ENCODE measurements around the gene RPL7A.
A peak's percentile ranks its signal among the peaks of the same experiment; 100 is the strongest.
"Not testable (repeated sequence)": the region's sequence is repeated elsewhere in the genome, so short reads cannot be mapped to it uniquely, and the experiment has no call there.

Gene RPL7A

DNA sequence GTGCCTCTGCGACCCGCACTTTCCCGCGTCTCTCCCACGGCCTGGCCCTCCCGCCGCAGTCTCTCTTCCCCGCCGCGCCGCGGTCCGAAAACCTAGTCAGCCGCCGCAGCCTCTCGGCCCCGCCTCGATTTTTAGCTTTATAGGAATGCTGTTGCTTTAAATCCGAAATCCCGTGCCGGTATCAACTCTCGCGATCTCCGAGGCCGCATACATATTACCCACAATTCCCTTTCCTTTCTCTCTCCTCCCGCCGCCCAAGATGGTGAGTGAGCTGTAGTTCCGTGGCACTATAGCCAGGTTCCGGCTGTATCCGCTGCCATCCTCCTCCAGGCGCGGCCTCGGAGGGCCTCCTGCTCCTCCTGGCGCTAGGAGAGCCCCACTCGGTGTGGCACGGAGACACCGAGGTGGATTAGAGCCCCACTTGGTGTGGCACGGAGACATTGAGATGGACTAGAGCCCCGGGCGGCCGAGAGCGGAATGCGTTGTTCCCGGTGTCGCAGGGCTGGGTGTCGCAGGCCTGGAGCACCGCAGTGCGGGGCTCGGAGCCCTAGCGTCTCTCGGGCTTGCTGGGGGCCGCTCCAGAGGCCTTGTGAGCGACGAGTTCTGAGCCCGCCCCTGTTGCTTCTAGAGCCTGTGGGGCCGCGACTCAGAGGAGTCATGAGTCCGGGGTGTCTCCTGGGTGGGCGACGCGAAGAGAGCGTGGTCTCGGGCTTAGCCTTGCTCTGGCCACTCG, at the start of gene RPL7A, which contains the start of gene MED22:
Gene RPL7A (plus strand): TSS at position 234 of the 733 bp plus-strand sequence. CDS start 26 bp downstream, at position 260.
Gene MED22 (minus strand): TSS at position 147 of the 733 bp plus-strand sequence. CDS start 1,469 bp downstream, outside the sequence.
- DNase-seq: peak; percentile 99

DNA sequence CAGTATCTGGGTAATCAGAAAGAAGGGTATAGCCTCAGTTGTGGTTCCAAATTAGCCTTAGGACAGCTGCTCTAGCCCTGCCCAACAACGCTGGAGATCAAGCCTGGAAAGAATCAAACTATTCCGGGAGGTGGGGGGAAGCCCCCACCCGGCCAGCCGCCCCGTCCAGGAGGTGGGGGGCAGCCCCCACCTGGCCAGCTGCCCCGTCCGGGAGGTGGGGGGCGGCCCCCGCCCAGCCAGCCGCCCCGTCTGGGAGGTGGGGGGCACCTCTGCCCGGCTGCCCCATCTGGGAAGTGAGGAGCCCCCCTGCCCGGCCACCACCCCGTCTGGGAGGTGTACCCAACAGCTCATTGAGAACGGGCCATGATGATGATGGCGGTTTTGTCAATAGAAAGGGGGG, 48.0 kb upstream of the RPL7A start:
- DNase-seq: not testable (repeated sequence)

DNA sequence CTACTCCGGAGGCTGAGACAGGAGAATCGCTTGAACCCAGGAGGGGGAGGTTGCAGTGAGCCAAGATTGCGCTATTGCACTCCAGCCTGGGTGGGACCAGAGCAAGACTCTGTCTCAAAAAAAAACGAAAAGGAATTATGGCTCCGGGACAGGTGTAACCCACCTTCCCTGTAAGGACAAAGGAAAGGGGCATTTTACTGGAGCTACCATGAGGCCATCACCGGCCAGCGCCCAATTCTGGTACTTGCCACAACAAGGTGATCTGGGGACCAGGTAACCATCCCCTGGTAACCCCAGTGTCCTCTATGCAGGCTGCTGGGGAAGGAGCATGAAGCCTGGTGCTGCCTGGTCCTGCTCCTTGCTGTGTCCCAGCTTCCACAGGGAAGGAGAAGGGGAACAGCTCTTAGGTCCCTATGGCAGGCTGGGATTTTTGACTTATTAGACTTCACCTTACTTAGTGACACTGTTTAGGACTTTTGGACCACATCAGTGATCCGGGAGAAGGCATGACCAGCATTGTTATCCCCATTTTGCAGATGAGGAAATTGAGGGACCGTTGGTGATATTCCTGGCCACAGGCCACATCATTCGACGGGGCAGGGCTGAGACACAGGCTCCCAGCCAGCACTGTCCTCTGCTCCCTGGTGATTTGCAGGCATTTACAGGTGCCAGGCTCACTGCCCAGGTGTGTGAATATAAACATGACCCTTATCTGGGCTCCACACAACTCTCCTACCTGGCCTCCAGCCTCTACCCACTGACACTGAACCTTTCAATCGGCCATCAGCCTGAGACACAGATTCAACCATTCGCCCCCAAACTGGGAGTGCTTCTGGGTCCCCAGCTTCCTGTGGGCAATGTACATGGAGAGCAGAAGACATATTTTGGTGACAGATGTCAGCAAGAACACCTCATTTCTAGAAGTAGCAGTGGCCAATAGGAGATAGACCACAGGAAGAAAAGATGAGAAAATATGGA, 46.5 kb upstream of the RPL7A start:
- no peak for DNase-seq

DNA sequence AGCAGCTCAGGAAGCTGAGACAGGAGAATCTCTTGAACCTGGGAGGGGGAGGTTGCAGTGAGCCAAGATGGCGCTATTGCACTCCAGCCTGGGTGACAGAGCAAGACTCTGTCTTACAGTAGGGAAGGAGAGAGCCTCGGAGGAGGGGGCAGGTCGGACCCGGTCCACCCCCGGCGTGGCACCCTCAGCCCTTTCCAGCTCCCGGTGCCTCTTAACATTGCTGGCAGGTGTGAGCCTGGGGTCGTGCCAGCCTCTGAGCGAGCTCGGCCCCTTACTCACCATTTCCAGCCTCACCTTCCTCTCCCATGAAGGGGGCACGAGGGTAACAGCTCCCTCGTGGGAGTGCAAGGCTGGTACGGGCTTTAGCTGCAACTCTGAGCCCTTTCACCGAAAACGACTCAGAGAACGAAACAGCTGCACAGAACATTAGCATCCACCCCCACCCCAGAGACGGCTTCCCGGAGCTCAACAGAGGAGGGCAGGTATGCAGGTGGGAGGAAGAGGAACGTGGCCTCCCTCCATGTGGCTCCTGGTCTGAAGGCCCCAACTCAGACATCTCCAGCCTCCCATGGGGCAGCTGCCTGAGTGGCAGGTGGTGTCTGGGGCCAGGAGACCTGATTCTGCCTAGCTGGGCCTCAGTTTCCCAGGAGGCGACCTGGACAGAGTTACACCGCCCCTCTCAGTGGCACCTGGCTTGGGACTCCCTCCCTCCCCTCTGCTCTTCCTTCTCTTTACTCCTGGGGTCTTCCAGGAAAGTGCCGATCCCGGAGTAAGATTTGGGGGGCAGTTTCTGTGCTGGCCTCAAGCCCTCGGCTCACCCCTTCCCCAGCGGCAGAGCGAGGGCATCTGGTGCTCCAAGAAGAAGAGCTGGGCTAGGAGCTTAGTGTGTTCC, 44.5 kb upstream of the RPL7A start:
- no peak for DNase-seq

DNA sequence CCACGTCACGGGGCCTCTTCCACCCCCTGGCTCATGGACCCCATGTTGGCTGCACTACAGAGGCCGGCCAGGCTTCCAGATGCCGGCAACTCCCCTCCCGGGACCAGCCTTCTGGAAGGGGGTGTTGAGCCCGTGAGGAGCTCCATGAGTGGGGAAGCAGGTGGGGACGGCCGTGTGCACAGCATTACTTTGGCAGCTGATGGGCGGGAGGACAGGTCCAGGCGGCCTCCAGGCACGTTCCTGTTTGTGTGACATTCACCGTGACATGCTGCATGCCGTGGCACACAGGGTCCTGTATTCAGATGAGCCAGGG, 43.9 kb upstream of the RPL7A start:
- peak; percentile 20 for DNase-seq

DNA sequence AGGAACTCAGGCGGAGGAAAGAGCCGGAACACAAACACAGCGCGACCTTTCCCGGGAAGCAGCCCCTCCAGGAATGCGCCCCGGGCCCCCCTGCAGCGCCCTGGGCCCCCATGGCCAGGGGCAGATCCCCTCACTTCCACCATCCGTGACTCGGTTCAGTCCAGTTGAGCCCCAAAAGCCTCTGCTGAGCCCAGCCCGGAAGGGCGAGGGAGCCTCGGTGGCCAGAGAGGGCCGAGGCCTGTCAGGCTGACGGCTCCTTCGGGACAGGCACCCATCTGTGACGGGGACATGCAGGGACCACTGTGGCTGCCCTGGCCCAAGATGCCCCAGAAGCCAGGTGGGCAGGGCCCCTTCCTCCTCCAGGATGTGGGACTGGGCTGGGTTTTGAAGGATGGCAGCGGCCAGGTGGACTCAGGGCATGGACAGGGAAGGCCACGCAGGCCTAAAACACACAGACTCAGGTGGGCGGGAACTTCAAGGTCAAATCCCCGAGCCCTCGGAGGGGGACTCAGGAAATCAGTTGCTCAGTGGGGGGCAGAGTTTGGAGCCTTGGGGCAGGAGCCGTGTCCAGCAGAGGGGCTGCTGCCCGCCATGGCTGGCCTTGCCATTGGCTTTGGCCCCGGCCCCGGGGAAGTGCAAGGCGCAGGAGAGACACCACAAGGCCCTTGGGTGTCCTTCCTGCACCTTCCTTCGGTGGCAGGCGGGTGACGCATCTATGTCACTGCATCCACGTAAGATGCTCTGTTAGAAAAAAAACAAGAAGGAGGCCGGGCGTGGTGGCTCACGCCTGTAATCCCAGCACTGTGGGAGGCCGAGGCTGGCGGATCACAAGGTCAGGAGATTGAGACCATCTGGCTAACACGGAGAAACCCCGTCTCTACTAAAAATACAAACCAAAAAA, 43.3 kb upstream of the RPL7A start:
- no peak for DNase-seq

DNA sequence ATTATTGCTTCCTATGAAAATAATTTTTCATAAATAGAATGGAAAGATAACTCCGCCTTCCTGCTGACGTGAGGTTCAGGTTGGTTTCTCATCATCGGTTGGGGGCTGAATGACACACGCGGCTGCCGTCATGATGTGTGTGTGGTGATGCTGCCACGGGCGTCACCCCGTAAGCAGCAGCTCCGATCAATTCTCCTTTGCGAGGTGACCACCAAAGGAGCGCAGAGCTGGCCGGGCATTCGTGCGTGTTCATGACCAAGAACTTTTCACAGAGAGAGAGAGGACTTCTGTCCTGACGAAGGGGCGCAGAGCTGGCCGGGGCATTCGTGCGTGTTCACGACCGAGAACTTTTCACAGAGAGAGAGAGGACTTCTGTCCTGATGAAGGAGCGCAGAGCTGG, 42.3 kb upstream of the RPL7A start:
- DNase-seq: no peak

DNA sequence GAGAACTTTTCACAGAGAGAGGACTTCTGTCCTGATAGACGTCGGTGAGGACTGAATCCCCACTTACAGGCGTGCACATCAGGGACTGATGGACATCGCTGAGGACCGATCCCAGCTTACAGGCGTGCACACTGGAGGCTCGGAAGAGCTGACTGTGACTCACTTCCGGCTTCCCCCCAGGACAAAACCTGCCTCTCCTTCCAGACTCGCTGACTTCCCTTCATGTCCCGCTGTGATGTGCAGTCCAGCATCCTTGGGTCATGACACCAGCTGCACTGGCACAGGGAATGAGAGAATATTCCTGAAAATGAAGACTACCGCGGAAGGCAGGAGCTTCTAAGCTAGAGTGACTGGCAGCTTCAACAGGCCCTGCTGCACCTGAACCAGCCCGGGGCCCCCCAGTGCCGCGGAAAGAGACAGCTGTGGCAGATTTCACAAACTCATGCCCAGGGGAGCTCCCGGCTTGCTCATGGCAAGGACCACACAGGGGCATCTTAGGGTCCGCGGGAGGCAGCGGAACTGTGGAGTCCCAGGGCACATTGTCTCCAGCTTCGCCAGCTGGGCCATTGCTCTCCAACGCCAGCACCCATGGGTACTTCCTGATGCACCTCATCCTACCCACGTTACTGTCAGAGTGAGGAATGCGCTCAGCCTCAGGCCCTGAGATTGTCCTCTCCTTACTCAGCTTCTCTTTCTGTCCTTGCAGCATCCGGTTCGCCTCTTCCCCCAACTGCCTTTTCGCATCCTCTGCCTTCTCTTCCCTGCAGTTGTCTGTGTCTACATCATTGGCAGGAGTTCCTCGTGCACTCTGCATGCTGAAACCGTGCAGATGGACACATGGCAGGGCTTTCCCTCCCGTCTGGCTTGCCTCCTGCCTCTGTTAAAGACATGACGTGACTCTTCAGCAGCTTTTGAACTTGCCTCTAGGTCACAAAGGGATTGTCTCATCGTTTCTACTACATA, 41.5 kb upstream of the RPL7A start:
- no peak for DNase-seq

DNA sequence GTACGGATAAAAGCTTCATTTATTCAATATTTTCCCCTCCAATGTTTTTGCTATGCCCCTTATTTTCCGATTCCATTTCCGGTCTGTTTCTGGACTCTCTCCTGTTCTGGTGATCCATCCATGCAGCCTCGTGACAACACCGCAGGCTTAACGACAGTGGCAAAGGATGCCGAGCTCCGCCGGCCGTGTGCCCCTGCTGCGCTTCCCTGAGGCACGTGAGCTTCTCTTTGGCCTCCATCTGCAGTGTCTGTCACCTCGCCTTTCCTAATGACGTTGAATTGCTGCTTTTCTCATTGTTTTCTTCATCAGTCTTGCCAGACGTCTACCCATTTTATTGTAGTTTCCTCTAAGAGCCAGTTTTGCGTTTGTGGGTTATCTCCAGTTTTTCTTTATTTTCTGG, 40.7 kb upstream of the RPL7A start:
- no peak for DNase-seq

DNA sequence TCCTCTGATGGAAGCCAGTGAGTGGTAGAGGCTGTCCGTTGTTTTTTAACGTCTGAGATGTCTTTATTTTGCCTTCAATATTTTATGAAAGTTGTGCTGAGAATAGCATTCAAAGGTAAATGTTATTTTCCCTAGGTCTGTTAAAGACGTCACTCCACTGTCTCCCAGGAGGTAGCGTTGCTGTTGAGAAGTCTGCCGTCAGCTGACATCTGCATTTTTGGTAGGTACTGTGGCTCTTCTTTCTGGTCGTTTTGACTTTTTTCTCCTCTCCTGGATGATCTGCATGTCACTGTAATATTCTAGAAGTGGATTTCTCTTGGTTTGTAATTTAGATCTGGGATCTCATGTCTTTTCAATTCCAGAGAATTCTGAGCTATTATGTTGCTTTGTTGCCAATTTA, 38.4 kb upstream of the RPL7A start:
- DNase-seq: no peak

DNA sequence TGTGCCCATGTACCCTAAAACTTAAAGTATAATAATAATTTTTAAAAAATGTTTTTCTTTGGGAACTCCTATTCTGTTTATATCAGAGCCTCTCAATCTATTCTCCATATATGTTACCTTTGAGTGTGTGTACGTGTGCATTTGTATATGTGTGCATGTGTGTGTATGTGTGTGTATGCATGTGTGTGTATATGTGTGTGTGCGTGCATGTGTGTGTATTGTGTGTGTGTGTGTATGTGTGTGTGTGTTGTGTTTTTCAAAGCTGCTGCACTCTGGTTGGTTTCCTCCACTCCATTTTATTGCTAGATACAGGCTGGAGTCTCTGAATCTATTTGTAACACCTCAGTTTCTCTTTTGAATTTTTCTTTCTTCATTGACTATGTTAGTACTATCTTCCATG, 32.0 kb upstream of the RPL7A start:
- DNase-seq: no peak

DNA sequence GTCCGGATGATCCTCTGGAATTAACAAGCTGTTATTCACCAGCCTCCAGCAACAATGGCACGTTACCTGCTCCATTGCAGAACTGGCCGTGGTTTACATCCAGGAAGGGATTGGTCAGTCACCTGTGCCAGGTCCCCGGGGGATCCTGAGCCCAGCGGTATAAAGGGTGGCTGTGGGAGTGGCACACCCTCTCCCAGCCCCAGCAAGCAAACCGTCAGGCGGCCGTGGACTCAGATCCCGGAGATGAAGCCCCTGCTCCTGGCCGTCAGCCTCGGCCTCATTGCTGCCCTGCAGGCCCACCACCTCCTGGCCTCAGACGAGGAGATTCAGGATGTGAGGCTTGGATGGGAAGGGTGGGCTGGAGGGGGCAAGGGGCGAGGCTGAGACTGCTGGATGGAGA, 30.5 kb upstream of the RPL7A start:
- DNase-seq: not testable (repeated sequence)

DNA sequence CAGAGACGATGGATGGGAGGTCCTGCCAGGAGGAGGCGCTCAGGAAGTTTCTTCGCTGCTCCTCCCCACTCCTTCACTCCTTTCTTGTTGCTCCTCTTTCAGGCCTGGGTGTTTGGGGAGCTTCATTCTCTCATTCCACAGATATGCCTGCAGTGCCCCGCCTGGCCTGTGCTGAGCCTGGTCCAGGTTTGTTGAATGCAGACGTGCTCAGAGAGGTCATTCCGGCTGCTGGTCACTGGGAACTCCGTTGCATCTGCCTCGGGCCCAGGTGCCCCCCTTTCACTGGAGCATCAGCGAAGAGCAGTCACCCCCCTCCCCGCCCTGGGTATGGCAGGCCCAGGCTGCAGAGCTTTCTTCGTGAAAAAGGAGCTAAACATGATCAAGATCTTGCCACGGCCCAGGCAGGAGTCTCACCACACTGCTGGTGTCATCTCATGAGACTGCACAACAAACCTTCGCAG, 27.6 kb upstream of the RPL7A start:
- DNase-seq: no peak

DNA sequence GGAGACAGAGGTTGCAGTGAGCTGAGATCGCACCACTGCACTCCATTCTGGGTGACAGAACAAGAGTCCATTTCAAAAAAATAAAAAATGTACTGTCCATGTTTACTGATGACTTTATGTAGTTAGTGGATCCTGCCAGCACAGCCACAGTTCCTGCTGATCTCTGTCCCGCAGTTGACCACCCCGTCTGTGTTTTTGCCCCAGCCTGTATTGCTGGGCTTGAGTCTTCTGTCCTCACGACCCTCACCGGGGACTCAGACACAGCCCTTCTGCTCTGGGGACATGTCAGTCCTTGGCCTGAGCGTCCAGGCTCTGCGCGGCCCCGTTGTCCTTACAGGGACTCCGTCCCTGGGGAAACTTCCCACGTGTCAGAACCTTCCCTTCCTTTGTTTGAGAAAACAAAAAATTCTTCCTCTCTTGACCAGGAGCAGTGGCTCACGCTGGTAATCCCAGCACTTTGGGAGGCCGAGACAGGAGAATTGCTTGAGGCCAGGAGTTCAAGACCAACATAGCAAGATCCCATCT, 26.5 kb upstream of the RPL7A start:
- DNase-seq: no peak

DNA sequence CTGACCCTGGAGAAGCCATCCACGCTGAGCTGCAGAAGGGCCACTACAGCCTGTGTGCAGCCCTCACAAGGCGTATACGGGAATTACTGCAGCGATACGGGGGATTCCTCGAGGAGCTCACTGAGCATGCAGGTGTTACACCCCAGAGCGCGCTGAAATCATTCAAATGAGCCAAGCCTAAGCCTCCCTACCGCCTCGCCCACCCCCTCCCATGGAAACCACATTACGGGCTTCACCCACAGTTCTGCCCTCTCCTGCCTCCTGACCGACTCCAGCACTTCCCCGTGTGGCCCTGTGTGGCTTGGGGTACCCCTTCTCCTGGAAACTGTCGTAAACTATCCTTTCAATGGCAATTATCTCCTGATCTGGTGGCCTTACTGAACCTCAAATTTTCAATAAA, 25.3 kb upstream of the RPL7A start:
- no peak for DNase-seq

DNA sequence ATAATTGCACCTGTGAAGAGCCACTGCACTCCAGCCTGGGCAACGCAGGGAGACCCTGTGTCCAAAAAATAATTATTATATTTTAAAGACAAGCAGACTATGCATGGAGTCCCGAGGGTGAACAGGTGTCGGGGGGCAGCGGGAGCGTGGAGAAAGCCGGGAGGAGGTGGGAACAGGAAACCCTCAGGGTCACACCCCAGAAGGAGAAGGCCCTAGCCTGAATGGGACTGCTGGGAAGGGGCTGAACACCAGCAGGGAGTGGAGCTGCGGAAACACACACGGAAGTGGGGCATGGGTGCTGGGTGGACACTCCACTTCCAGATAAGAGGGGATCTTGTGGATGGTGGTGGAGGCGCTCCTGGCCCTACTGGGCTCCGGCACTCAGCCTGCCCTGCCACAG, 24.8 kb upstream of the RPL7A start:
- DNase-seq: no peak

DNA sequence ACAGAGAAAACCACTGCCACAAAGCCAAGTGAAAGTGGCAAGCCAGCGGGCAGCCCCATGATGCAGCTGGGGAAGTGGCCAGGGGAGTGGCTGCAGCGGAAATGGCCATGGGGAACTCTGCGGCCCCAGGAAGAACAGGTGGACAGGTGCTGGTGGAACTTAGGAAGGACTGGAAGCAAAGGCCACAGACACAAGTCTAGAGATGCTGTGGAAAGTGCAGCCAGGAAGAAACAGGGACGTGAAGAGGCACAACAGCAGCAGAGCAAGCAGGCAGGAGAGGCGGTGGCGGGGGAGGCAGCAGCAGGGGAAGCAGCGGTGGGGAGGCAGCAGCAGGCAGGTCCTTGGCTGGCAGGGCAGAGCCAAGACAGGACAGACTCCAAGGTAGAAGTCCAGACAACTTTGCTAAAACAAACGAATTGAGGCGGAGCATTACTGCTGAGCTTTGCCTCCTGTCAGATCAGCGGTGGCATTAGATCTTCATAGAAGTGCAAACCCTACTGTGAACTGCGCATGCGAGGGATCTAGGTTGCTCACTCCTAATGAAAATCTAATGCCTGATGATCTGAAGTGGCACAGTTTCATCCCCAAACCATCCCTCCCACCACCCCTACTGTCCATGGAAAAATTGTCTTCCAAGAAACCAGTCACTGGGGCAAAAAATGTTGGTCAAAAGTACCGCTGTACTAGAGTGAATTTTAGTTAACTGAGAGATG, 23.9 kb upstream of the RPL7A start:
- no peak for DNase-seq

DNA sequence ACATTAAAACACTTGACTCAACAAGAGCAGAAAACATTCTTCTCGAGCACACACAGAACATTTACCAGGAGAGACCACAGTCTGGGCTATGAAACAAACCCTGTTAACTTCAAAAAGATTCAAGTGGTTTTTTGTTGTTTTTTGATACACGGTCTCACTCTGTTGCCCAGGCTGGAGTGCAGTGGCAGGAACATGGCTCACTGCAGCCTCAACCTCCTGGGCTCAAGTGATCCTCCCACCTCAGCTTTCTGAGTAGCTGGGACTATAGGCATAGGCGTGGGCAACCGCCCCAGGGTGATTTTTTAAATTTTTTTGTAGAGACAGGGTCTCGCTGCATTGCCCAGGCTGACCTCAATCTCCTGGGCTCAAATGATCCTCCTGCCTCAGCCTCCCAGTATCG, 21.0 kb upstream of the RPL7A start:
- DNase-seq: not testable (repeated sequence)

DNA sequence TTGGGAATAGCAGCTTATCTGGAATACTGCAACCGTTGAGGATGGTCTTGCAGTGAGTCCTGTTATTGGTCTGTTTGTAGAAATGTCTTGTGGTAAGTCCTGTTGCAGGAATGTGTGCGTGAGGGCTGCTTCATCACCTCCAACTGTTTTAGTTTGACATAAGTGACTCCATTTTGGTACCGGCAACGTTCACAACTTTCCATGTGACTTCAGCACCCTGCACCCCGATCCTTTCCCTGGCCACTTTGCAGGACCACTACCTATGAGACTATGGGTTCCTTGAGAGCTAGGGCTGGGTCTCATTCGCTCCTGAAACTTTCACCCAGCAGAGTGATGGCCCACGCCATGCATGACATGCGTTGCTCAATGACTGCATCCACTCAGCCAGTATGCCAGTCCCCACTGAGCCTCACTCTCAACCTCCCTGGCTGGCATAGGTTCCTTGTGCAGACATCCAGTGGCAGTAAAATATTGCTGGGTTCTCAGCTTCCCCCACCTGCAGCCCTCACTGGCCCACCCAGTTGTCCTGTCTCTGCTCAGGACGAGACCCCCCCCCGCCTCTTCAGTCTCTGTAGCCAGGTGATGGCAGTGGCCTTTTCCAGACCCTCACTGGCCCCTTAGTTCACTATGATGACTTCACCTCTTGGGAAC, 20.1 kb upstream of the RPL7A start:
- no peak for DNase-seq

Data from eye (tissue), 1 donor.